Thyroid gland (tissue), 4 donors: ENCODE measurements around the gene SCRG1. TPM values are rescaled to one million over a fixed set of nuclear protein-coding genes. Genes with fewer than 3 reads are reported as not detected.

Experiments
- DNase-seq, 2 donors: peaks; one replicate each; pipeline ENCODE4 v3.0.0-alpha.2; 2019
- H3K27ac ChIP-seq, 3 donors: fragments of 200-600 bp; sonication (generic); 1 replicate in 2 of 3; 2 replicates in 1 of 3; pipeline ENCODE4 v1.5.1; 2016 to 2019; ENCODE audit warnings: mild to moderate bottlenecking in 1 of 3, moderate library complexity in 1 of 3
- H3K27me3 ChIP-seq: fragments of 200-600 bp; sonication (generic); one replicate; pipeline ENCODE4 v1.5.1; 2019
- H3K36me3 ChIP-seq, 2 donors: fragments of 200-600 bp; sonication (generic); one replicate each; pipeline ENCODE4 v1.5.1; 2016 to 2019
- H3K4me1 ChIP-seq, 2 donors: fragments of 200-600 bp; sonication (generic); one replicate each; pipeline ENCODE4 v1.5.1; 2017 to 2019
- H3K4me3 ChIP-seq, 3 donors: fragments of 200-600 bp; sonication (generic); replicated peaks in 1 of 3; 1 replicate in 2 of 3; 2 replicates in 1 of 3; pipeline ENCODE4 v1.5.1; 2016; ENCODE audit warnings: mild to moderate bottlenecking in 1 of 3
- H3K9me3 ChIP-seq: fragments of 200-600 bp; sonication (generic); one replicate; pipeline ENCODE4 v1.5.1; 2017
- POLR2A ChIP-seq, 2 donors: fragments of 450-650 bp; IDR thresholded peaks; one replicate each; pipeline ENCODE4 v1.6.1; 2017; ENCODE audit warnings: antibody characterized with exemption in 2 of 2, mild to moderate bottlenecking in 2 of 2, moderate library complexity in 1 of 2
- WGBS, 2 donors: methylation state at CpG; one replicate each; pipeline ENCODE4 v1.1.5; 2017; 5-methylcytosine and 5-hydroxymethylcytosine counted together
- intact Hi-C: fragments of 100-400 bp; cut with DNase I; formaldehyde crosslinking; loops from one replicate; pipeline ENCODE4 v1.15.1; 2023
- total RNA-seq, 4 donors: library from RNA; depleted of rRNA; stranded (reverse); fragments of >200 nt; gene quantifications; one replicate each; pipeline ENCODE4 v1.2.3, GENCODE V29; 2016
- TF ChIP-seq, protein P1 (sequence below), 6 experiments: fragments of 200-600 bp in 3 of 6; fragments of 450-650 bp in 3 of 6; sonication (generic) in 3 of 6; IDR thresholded peaks; one replicate each; pipeline ENCODE4 v1.5.1; 2016 to 2019; ENCODE audit warnings: antibody characterized with exemption in 6 of 6, mild to moderate bottlenecking in 2 of 6, inconsistent platforms in 1 of 6, moderate library complexity in 1 of 6

Gene SCRG1
- total RNA-seq, 4 donors from 2014 or later, result 0.11 to 0.27 TPM; not detected in 2

DNA sequence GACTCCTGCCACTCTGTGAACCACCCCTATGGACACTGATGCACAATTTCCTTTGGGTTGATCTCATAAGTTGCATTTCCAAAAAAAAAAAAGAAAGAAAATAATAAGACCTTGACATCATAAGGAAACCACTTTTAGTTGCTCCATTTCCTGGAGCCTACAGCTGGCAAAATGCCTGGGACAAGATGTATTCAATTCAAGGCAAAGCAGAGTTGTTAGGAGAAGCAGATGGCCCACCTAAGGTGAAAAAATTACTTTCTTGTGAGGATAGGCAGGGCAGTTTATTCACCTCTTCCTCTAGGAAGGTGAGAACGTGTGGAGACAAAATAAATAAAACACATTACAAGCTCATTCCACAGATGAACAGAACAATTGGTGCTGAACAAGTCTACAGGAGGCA, 14.1 kb upstream of the SCRG1 start:
- intact Hi-C loops, result no loop called here
- no peaks in the 10 kb centered on the region for H3K27me3 ChIP-seq
- WGBS, 2 donors, result 73 to 88% methylated on average over 1 of the region's 1 CpG
- TF ChIP-seq, protein P1, sequence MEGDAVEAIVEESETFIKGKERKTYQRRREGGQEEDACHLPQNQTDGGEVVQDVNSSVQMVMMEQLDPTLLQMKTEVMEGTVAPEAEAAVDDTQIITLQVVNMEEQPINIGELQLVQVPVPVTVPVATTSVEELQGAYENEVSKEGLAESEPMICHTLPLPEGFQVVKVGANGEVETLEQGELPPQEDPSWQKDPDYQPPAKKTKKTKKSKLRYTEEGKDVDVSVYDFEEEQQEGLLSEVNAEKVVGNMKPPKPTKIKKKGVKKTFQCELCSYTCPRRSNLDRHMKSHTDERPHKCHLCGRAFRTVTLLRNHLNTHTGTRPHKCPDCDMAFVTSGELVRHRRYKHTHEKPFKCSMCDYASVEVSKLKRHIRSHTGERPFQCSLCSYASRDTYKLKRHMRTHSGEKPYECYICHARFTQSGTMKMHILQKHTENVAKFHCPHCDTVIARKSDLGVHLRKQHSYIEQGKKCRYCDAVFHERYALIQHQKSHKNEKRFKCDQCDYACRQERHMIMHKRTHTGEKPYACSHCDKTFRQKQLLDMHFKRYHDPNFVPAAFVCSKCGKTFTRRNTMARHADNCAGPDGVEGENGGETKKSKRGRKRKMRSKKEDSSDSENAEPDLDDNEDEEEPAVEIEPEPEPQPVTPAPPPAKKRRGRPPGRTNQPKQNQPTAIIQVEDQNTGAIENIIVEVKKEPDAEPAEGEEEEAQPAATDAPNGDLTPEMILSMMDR (IDR thresholded peaks at IDR 0.05), result no peak
- TF ChIP-seq POLR2A (IDR thresholded peaks at IDR 0.05), result no peak
- no peaks in the 10 kb centered on the region for H3K36me3 ChIP-seq
- H3K4me3 ChIP-seq, result no peak overlapping the region
- H3K27ac ChIP-seq, result no peak overlapping the region
- no peak for DNase-seq
- no peaks in the 10 kb centered on the region for H3K9me3 ChIP-seq
- no peaks in the 10 kb centered on the region for H3K4me1 ChIP-seq

DNA sequence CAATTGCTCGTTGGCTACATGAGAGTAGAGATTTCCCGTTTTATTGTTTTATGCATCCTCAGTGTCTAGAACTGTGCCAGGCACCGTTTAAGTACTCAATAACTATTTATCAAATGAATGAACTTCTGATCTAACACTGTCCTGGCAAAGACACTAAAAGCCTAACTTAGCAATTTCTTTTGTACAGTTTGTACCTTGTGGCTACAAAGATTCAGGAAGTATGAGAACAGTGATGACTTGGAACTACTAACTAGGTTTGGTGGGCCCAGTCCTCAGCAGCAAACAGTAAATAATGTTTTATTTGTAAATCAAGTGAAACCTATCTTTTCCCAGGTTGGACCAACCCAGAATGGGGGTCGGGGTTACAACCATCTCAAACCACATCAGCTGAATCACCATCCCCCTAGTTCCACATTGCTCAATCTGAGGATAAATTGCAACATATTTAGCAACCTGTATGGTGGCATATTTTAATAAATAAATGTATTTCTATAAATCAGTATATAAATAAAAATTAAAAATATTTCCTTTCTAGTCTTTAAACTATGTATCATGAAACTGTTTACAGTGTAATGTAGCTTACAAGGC, 12.3 kb upstream of the SCRG1 start:
- DNase-seq, result no peak
- Histone ChIP-seq H3K27ac (no peak overlapping the region), H3K27me3 (no peaks in the 10 kb centered on the region), H3K4me1 (no peaks in the 10 kb centered on the region), H3K9me3 (no peaks in the 10 kb centered on the region), H3K36me3 (no peaks in the 10 kb centered on the region), H3K4me3 (no peak overlapping the region)
- intact Hi-C loops, result no loop called here
- TF ChIP-seq POLR2A (IDR thresholded peaks at IDR 0.05), result no peak
- TF ChIP-seq, protein P1 (IDR thresholded peaks at IDR 0.05), result no peak
- 63 to 65% methylated on average over 4 of the region's 4 CpGs for WGBS, 2 donors

DNA sequence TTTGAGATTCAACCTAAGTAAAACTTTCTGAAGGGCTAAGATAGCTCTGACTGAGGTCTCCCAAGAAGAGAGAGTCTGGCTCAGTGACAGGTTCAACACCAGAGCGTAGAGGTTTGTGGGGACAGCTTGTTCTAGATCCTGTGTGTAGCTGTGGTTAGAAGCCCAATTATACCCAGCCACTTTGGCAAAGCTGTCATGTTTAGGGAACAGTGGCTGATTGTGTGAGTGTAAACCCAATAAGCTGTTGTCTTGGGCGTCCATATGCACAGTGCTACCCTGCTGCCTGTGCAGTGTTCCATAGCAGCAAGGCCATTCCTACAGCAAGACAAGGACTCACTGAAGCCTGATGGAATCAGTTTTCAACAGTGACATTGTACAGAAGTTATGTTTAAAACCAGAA, 11.2 kb upstream of the SCRG1 start:
- Histone ChIP-seq H3K4me3 (no peak overlapping the region), H3K9me3 (no peaks in the 10 kb centered on the region), H3K36me3 (no peaks in the 10 kb centered on the region), H3K4me1 (no peaks in the 10 kb centered on the region), H3K27ac (no peak overlapping the region), H3K27me3 (no peaks in the 10 kb centered on the region)
- intact Hi-C loops, result no loop called here
- 50% methylated on average over 2 of the region's 2 CpGs for WGBS, 2 donors
- TF ChIP-seq, protein P1 (IDR thresholded peaks at IDR 0.05), result no peak
- no peak for TF ChIP-seq POLR2A (IDR thresholded peaks at IDR 0.05)
- DNase-seq, result no peak

DNA sequence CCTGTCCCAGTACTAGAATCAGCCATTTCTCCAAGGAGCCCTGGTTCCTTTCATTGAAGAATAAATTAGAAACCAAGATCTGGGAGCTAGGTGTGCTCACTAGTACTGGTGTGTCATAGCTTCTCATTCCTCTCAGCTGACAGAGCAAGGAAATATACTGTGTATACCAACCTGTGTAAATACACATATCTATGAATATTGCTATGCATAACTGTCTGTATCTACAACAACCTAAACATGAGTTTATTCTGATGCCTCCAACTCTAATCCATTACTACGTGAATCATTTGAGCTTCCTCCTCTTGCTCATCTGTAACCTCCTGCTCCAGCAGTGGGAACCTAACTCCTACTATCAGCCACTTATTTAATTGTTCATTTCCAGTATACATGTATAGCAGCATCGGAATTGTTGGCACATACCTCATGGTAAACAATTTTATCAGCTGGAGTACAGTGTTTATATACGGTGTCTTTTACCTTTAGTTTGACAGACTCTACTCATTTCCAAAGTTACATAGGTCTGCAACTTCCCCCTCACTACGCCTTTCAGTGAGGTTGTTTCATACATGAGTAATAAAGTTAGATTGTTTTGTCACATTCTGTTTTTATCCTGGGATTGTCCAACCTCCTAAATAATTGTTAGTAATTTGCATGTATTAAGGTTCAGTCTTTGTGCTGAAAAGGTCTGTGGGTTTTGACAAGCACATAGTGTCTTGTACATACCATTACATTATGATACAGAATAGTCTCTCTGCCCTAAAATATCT, 7.1 kb upstream of the SCRG1 start:
- TF ChIP-seq, protein P1 (IDR thresholded peaks at IDR 0.05), result no peak
- TF ChIP-seq POLR2A (IDR thresholded peaks at IDR 0.05), result no peak
- H3K4me3 ChIP-seq, result no peak overlapping the region
- no peaks in the 10 kb centered on the region for H3K36me3 ChIP-seq
- 97 to 99% methylated on average over 4 of the region's 4 CpGs for WGBS, 2 donors
- no peak overlapping the region for H3K27ac ChIP-seq
- no peaks in the 10 kb centered on the region for H3K4me1 ChIP-seq
- intact Hi-C loops, result no loop called here
- no peaks in the 10 kb centered on the region for H3K9me3 ChIP-seq
- H3K27me3 ChIP-seq, result no peaks in the 10 kb centered on the region
- no peak for DNase-seq

DNA sequence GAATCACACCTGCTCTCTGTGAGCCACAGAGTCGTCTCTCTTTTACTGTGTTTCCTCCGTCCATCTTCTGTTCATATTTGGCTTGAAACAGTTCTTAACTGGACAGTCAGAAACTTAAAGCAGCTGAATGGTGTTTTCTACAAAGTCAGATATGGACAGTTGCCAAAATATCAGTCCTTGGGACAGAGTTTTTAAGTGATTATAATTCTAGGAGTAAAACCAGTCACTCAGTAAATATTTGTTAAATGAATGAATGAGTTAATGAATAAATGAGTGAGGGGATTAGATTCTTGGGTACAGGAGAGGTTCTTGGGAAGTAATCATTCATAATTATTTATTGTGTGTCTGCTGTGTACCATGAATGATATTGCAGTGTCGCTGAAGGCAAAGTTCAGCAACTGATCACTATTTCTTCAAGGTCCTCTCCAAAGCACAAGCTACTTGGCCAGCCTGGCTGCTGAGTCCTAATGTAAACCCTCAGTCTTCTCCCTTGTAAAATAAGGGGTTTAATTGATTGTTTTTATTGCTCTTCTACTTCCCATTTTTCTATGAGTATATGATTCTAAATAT, 5.5 kb upstream of the SCRG1 start:
- Histone ChIP-seq H3K9me3 (no peaks in the 10 kb centered on the region), H3K27me3 (no peaks in the 10 kb centered on the region), H3K4me1 (no peaks in the 10 kb centered on the region), H3K4me3 (no peak overlapping the region), H3K27ac (no peak overlapping the region), H3K36me3 (no peaks in the 10 kb centered on the region)
- TF ChIP-seq, protein P1 (IDR thresholded peaks at IDR 0.05), result no peak
- TF ChIP-seq POLR2A (IDR thresholded peaks at IDR 0.05), result no peak
- intact Hi-C loops, result no loop called here
- 92 to 97% methylated on average over 3 of the region's 3 CpGs for WGBS, 2 donors
- no peak for DNase-seq
